ENCODE data around the gene ARFGEF3. TPM values are rescaled to one million over a fixed set of nuclear protein-coding genes. Genes with fewer than 3 reads are reported as not detected.

ARFGEF3 gene
- total and polyA plus RNA-seq, 2 donors (not counting 1 experiment from before 2014, with no cell fraction given) = not detected

- no peak overlapping the region for H3K9ac ChIP-seq (ENCODE audit: low read length)
- POLR2A ChIA-PET = no interaction called here
These were observed 184.8 kb downstream of the ARFGEF3 start for GRCh38 chr6:138346302-138347195.

More at GRCh38 chr6:138346302-138347195, 184.8 kb downstream of the ARFGEF3 start:
- WGBS (ENCODE audit: insufficient coverage) = no CpG with 5 or more reads among the region's 2 CpGs
- Mint-ChIP-seq H3K4me1 (no peaks in the 10 kb centered on the region), H3K9me3 (ENCODE audit: insufficient read depth) (no peaks in the 10 kb centered on the region), H3K4me3 (no peak overlapping the region), H3K27me3 (peaks cover 21% of the 10 kb centered on the region), H3K27ac (no peak overlapping the region)
- Histone ChIP-seq H3K4me1 (ENCODE audit: control insufficient read depth in 2 of 2, insufficient read depth in 2 of 2, low read length in 2 of 2) (no peaks in the 10 kb centered on the region), H3K27ac (ENCODE audit: low read length in 2 of 2) (no peak overlapping the region), H3K27me3 (replicated peaks in 1 of 4; ENCODE audit: control extremely low read depth in 1 of 4, control insufficient read depth in 3 of 4, insufficient read depth in 4 of 4, low read length in 3 of 4) (peaks cover 0 to 4% (median 3%) of the 10 kb centered on the region in 4 experiments), H3K4me3 (ENCODE audit: control extremely low read depth in 1 of 5, extremely low read depth in 1 of 5, insufficient read depth in 1 of 5, low read depth in 2 of 5, low read length in 4 of 5) (no peak overlapping the region), H3K79me2 (ENCODE audit: control insufficient read depth, insufficient read depth, low read length) (no peaks in the 10 kb centered on the region), H4K20me1 (ENCODE audit: control insufficient read depth, insufficient read depth, low read length, poor library complexity, severe bottlenecking) (no peaks in the 10 kb centered on the region), H3K4me2 (replicated peaks; ENCODE audit: low read depth, low read length, poor library complexity, severe bottlenecking) (no peak overlapping the region), H2AFZ (ENCODE audit: insufficient read depth, low read depth, low read length, poor library complexity, severe bottlenecking) (no peak overlapping the region), H3K9me3 (ENCODE audit: control extremely low read depth in 1 of 3, control insufficient read depth in 2 of 3, insufficient read depth in 1 of 3, low read length in 2 of 3) (no peaks in the 10 kb centered on the region), H3K36me3 (replicated peaks in 1 of 2; ENCODE audit: control extremely low read depth in 1 of 2, control insufficient read depth in 1 of 2, extremely low read depth in 1 of 2, insufficient read depth in 2 of 2, low read length in 1 of 2) (no peaks in the 10 kb centered on the region)
- intact Hi-C loops (cut with micrococcal nuclease) = no loop called here
- CTCF ChIA-PET = interaction anchor here (0.7 kb wide), 1 partner anchor 62 kb away, joined by 3 read pairs; no protein-coding TSS in a partner anchor
- no peak for DNase-seq
- TF ChIP-seq CTCF (IDR thresholded peaks at IDR 0.05) (no peak), EZH2 (IDR thresholded peaks at IDR 0.05; ENCODE audit: borderline replicate concordance, insufficient read depth, low read depth, low read length, poor library complexity, severe bottlenecking) (no peak)
- ATAC-seq (ENCODE audit: low read depth) = no peak
